Neuronal stem cell (in vitro differentiated cells): ENCODE results near the gene BMP8A.
A peak's percentile ranks its signal among the peaks of the same experiment; 100 is the strongest.

Experiments used
- DNase-seq: peaks from one replicate; pipeline ENCODE4 v3.0.0-alpha.2; 2013; ENCODE audit warnings: low spot score
- H2AFZ ChIP-seq: one replicate; pipeline ENCODE4 v1.6.1; 2013; ENCODE audit warnings: mild to moderate bottlenecking, low read length, inconsistent platforms
- H2AK5ac ChIP-seq: 2 replicates; pipeline ENCODE4 v1.6.1; 2013; ENCODE audit warnings: low read depth, mild to moderate bottlenecking, inconsistent platforms, low read length, moderate library complexity, mixed read lengths
- H2BK120ac ChIP-seq: 2 replicates; pipeline ENCODE4 v1.6.1; 2013; ENCODE audit warnings: low read depth, mild to moderate bottlenecking, inconsistent platforms, low read length, moderate library complexity, mixed read lengths
- H2BK12ac ChIP-seq: one replicate; pipeline ENCODE4 v1.6.1; 2013; ENCODE audit warnings: low read length, inconsistent platforms
- H2BK15ac ChIP-seq: 2 replicates; pipeline ENCODE4 v1.6.1; 2013; ENCODE audit warnings: mild to moderate bottlenecking, low read length, inconsistent platforms, mixed read lengths
- H2BK5ac ChIP-seq: one replicate; pipeline ENCODE4 v1.6.1; 2013; ENCODE audit warnings: inconsistent platforms, mild to moderate bottlenecking, low read length, moderate library complexity
- H3K14ac ChIP-seq: one replicate; pipeline ENCODE4 v1.6.1; 2013; ENCODE audit warnings: low read length, inconsistent platforms
- H3K18ac ChIP-seq: 2 replicates; pipeline ENCODE4 v1.6.1; 2013; ENCODE audit warnings: low read length, inconsistent platforms
- H3K23ac ChIP-seq: 2 replicates; pipeline ENCODE4 v1.6.1; 2013; ENCODE audit warnings: low read depth, mild to moderate bottlenecking, mixed read lengths, low read length, inconsistent platforms; ENCODE audit not compliant: poor library complexity
- H3K27ac ChIP-seq: replicated peaks from 3 replicates; pipeline ENCODE4 v1.5.1; 2013; ENCODE audit warnings: low read length, inconsistent platforms
- H3K27me3 ChIP-seq, 3 experiments: 2 replicates each; pipeline ENCODE4 v1.6.1; 2013; ENCODE audit warnings: low read length in 3 of 3, mild to moderate bottlenecking in 2 of 3, inconsistent platforms in 1 of 3, low read depth in 1 of 3, mixed read lengths in 1 of 3, moderate library complexity in 1 of 3; ENCODE audit not compliant: control insufficient read depth in 3 of 3, insufficient read depth in 3 of 3
- H3K36me3 ChIP-seq, 2 donors: replicated peaks in 1 of 2; 2 replicates each; pipeline ENCODE4 v1.6.1; 2013; ENCODE audit warnings: low read length in 2 of 2; ENCODE audit not compliant: control insufficient read depth in 2 of 2, insufficient read depth in 2 of 2
- H3K4ac ChIP-seq: 2 replicates; pipeline ENCODE4 v1.6.1; 2013; ENCODE audit warnings: inconsistent platforms, mild to moderate bottlenecking, low read length, moderate library complexity
- H3K4me1 ChIP-seq, 2 donors: 1 replicate in 1 of 2; 2 replicates in 1 of 2; pipeline ENCODE4 v1.6.1; 2013; ENCODE audit warnings: low read length in 2 of 2, low read depth in 1 of 2; ENCODE audit not compliant: control insufficient read depth in 2 of 2, insufficient read depth in 1 of 2
- H3K4me2 ChIP-seq: one replicate; pipeline ENCODE4 v1.6.1; 2013; ENCODE audit warnings: mild to moderate bottlenecking, low read length, inconsistent platforms; ENCODE audit not compliant: insufficient read depth, poor library complexity, severe bottlenecking
- H3K4me3 ChIP-seq, 2 donors: 2 replicates each; pipeline ENCODE4 v1.5.1; 2013; ENCODE audit warnings: low read length in 2 of 2, mild to moderate bottlenecking in 2 of 2, inconsistent platforms in 1 of 2, moderate library complexity in 1 of 2
- H3K79me1 ChIP-seq: one replicate; pipeline ENCODE4 v1.6.1; 2013; ENCODE audit warnings: low read depth, mild to moderate bottlenecking, inconsistent platforms, low read length, moderate library complexity
- H3K9ac ChIP-seq: one replicate; pipeline ENCODE4 v1.6.1; 2013; ENCODE audit warnings: mild to moderate bottlenecking, low read depth, low read length, inconsistent platforms; ENCODE audit not compliant: poor library complexity
- H3K9me3 ChIP-seq, 2 donors: replicated peaks in 1 of 2; 2 replicates each; pipeline versions ENCODE3 to v1.6.1; 2013; ENCODE audit warnings: low read length in 2 of 2, mild to moderate bottlenecking in 2 of 2, inconsistent platforms in 1 of 2, low read depth in 1 of 2, mixed read lengths in 1 of 2, moderate library complexity in 1 of 2; ENCODE audit not compliant: control insufficient read depth in 2 of 2, insufficient read depth in 1 of 2
- H4K8ac ChIP-seq: one replicate; pipeline ENCODE4 v1.6.1; 2013; ENCODE audit warnings: low read depth, mild to moderate bottlenecking, inconsistent platforms, low read length, moderate library complexity
- H4K91ac ChIP-seq: one replicate; pipeline ENCODE4 v1.6.1; 2013; ENCODE audit warnings: low read length, low read depth, mild to moderate bottlenecking, inconsistent platforms; ENCODE audit not compliant: poor library complexity
- WGBS, 2 donors: extraction: QIAGEN DNeasy Blood & Tissue Kit; methylation state at CpG; one replicate each; pipeline ENCODE4 v1.1.7; 2013; ENCODE audit warnings: missing lambda C conversion rate in 2 of 2, mixed read lengths in 1 of 2; ENCODE audit not compliant: insufficient read length in 2 of 2, insufficient replicate concordance in 1 of 2; ENCODE audit errors: extremely low coverage in 2 of 2; 5-methylcytosine and 5-hydroxymethylcytosine counted together

BMP8A gene

GRCh38 chr1:39505289-39505688 is 13.9 kb downstream of the BMP8A start:
- Histone ChIP-seq H2BK15ac (no peak overlapping the region), H3K4ac (no peak overlapping the region), H2BK120ac (no peak overlapping the region), H3K9me3 (no peaks in the 10 kb centered on the region), H3K36me3 (no peaks in the 10 kb centered on the region), H3K23ac (no peak overlapping the region), H3K9ac (no peak overlapping the region), H4K91ac (no peak overlapping the region), H2AFZ (no peak overlapping the region), H3K4me3 (no peak overlapping the region), H3K14ac (no peak overlapping the region), H3K4me2 (no peak overlapping the region), H2BK5ac (no peak overlapping the region), H3K27me3 (peaks cover 0 to 11% (median 0%) of the 10 kb centered on the region in 3 experiments), H3K27ac (no peak overlapping the region), H4K8ac (no peak overlapping the region), H2AK5ac (no peak overlapping the region), H3K79me1 (no peaks in the 10 kb centered on the region), H3K4me1 (peaks cover 0 to 7% of the 10 kb centered on the region in 2 donors), H3K18ac (no peak overlapping the region), H2BK12ac (no peak overlapping the region)
- no peak for DNase-seq

DNA sequence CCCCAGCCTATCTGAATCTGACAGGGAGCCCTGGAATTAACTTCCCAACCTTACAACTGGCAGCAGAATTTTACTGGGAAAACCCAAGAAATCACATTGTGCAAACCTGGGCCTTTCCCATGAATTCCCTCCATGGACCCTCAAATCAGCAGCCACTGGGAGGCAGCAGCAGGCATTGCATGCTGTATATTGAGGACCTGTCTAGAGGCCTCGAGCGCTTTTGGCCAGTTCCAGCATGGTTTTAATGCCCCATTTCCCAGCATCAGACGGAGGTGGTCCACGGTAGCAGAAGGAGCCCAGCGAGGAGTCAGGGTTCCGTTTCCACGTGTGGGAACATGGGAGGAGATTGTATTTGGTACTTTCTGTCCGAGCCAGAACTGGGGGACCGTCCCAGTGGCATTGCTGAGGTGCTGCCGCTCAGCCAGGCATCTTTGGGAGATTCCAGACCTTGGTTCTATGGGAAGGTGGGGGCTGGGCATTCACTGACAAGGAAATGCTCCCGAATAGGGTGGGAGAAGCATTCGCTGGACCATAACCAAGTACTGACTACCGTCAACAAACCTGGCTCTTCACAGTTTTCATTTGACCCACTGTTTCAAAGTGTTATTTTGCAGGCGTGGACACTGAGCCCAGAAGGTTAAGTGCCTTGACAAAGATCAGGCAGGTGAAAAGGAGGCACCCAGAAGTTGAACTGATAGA is 15.9 kb downstream of the BMP8A start:
- Histone ChIP-seq H3K4ac (no peak overlapping the region), H3K4me2 (no peak overlapping the region), H2AK5ac (no peak overlapping the region), H3K36me3 (no peaks in the 10 kb centered on the region), H3K4me1 (peaks cover 0 to 7% of the 10 kb centered on the region in 2 donors), H3K18ac (no peak overlapping the region), H2BK5ac (no peak overlapping the region), H3K9ac (no peak overlapping the region), H3K79me1 (no peaks in the 10 kb centered on the region), H2BK15ac (no peak overlapping the region), H3K27me3 (peaks cover 0 to 13% (median 0%) of the 10 kb centered on the region in 3 experiments), H3K4me3 (no peak overlapping the region), H3K27ac (no peak overlapping the region), H4K91ac (no peak overlapping the region), H2BK120ac (no peak overlapping the region), H2BK12ac (no peak overlapping the region), H3K14ac (no peak overlapping the region), H3K23ac (no peak overlapping the region), H3K9me3 (no peaks in the 10 kb centered on the region), H4K8ac (no peak overlapping the region), H2AFZ (no peak overlapping the region)
- no CpG with 5 or more reads among the region's 14 CpGs for WGBS, 2 donors
- DNase-seq, result no peak

- no peak for DNase-seq
- no peak overlapping the region for H2AK5ac ChIP-seq
- no peak overlapping the region for H2BK5ac ChIP-seq
- no peak overlapping the region for H3K18ac ChIP-seq
- no peaks in the 10 kb centered on the region for H3K9me3 ChIP-seq
- H3K4ac ChIP-seq, result no peak overlapping the region
- no peak overlapping the region for H2AFZ ChIP-seq
- no peak overlapping the region for H3K23ac ChIP-seq
- H3K14ac ChIP-seq, result no peak overlapping the region
- H3K9ac ChIP-seq, result no peak overlapping the region
- WGBS, 2 donors, result no CpG with 5 or more reads among the region's 6 CpGs
- H4K8ac ChIP-seq, result no peak overlapping the region
- no peak overlapping the region for H2BK15ac ChIP-seq
- no peak overlapping the region for H3K4me2 ChIP-seq
- H3K36me3 ChIP-seq, result no peaks in the 10 kb centered on the region
- no peak overlapping the region for H3K27ac ChIP-seq
- no peaks in the 10 kb centered on the region for H3K79me1 ChIP-seq
- peaks cover 0 to 13% (median 0%) of the 10 kb centered on the region in 3 experiments for H3K27me3 ChIP-seq
- no peak overlapping the region for H2BK120ac ChIP-seq
- no peak overlapping the region for H4K91ac ChIP-seq
- H3K4me1 ChIP-seq, result peaks cover 0 to 7% of the 10 kb centered on the region in 2 donors
- no peak overlapping the region for H3K4me3 ChIP-seq
- H2BK12ac ChIP-seq, result no peak overlapping the region
Observed at GRCh38 chr1:39508266-39508665, 16.8 kb downstream of the BMP8A start.

- H3K27me3 ChIP-seq, result peaks cover 0 to 13% (median 1%) of the 10 kb centered on the region in 3 experiments
- H2BK120ac ChIP-seq, result no peak overlapping the region
- no peak overlapping the region for H3K4ac ChIP-seq
- no peak overlapping the region for H3K27ac ChIP-seq
- H3K4me3 ChIP-seq, result no peak overlapping the region
- H2AFZ ChIP-seq, result peak overlapping the region; percentile 79
- no peak overlapping the region for H2BK12ac ChIP-seq
- peaks cover 0 to 7% of the 10 kb centered on the region in 2 donors for H3K4me1 ChIP-seq
- no peak overlapping the region for H3K4me2 ChIP-seq
- H2BK15ac ChIP-seq, result no peak overlapping the region
- H3K23ac ChIP-seq, result no peak overlapping the region
- WGBS, 2 donors, result no CpG with 5 or more reads among the region's 11 CpGs
- H3K18ac ChIP-seq, result no peak overlapping the region
- no peak overlapping the region for H2AK5ac ChIP-seq
- H3K79me1 ChIP-seq, result no peaks in the 10 kb centered on the region
- no peak overlapping the region for H3K9ac ChIP-seq
- no peak for DNase-seq
- no peak overlapping the region for H4K8ac ChIP-seq
- H3K14ac ChIP-seq, result no peak overlapping the region
- no peak overlapping the region for H4K91ac ChIP-seq
- no peaks in the 10 kb centered on the region for H3K36me3 ChIP-seq
- no peaks in the 10 kb centered on the region for H3K9me3 ChIP-seq
- H2BK5ac ChIP-seq, result no peak overlapping the region
Observed at GRCh38 chr1:39508857-39509305, 17.4 kb downstream of the BMP8A start.
